ENCODE measurements around the gene CYLD. TPM values are rescaled to one million over a fixed set of nuclear protein-coding genes. Genes with fewer than 3 reads are reported as not detected.

Gene CYLD
- total RNA-seq, 1 donor from 2014 or later: 30.7 TPM

GRCh38 chr16:50767197-50767596, 25.3 kb downstream of the CYLD start:
- DNase-seq (ENCODE audit: low spot score): no peak
- no peak overlapping the region for H3K4me3 Mint-ChIP-seq (ENCODE audit: unreplicated experiment)
- H3K27me3 Mint-ChIP-seq (ENCODE audit: unreplicated experiment): no peaks in the 10 kb centered on the region
- H3K9me3 Mint-ChIP-seq (ENCODE audit: unreplicated experiment): peaks cover 6% of the 10 kb centered on the region
- H3K27ac Mint-ChIP-seq (ENCODE audit: unreplicated experiment): no peak overlapping the region
- H3K4me1 Mint-ChIP-seq (ENCODE audit: unreplicated experiment): peaks cover 3% of the 10 kb centered on the region
- peaks cover 20% of the 10 kb centered on the region for H3K36me3 Mint-ChIP-seq (ENCODE audit: low read depth, unreplicated experiment)
- TF ChIP-seq, protein P1, sequence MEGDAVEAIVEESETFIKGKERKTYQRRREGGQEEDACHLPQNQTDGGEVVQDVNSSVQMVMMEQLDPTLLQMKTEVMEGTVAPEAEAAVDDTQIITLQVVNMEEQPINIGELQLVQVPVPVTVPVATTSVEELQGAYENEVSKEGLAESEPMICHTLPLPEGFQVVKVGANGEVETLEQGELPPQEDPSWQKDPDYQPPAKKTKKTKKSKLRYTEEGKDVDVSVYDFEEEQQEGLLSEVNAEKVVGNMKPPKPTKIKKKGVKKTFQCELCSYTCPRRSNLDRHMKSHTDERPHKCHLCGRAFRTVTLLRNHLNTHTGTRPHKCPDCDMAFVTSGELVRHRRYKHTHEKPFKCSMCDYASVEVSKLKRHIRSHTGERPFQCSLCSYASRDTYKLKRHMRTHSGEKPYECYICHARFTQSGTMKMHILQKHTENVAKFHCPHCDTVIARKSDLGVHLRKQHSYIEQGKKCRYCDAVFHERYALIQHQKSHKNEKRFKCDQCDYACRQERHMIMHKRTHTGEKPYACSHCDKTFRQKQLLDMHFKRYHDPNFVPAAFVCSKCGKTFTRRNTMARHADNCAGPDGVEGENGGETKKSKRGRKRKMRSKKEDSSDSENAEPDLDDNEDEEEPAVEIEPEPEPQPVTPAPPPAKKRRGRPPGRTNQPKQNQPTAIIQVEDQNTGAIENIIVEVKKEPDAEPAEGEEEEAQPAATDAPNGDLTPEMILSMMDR (IDR thresholded peaks at IDR 0.05; ENCODE audit: unreplicated experiment): no peak

GRCh38 chr16:50771366-50771765, 29.5 kb downstream of the CYLD start:
- DNase-seq (ENCODE audit: low spot score): no peak
- TF ChIP-seq, protein P1 (IDR thresholded peaks at IDR 0.05; ENCODE audit: unreplicated experiment): no peak
- peaks cover 3% of the 10 kb centered on the region for H3K9me3 Mint-ChIP-seq (ENCODE audit: unreplicated experiment)
- H3K27me3 Mint-ChIP-seq (ENCODE audit: unreplicated experiment): no peaks in the 10 kb centered on the region
- no peak overlapping the region for H3K27ac Mint-ChIP-seq (ENCODE audit: unreplicated experiment)
- no peak overlapping the region for H3K4me3 Mint-ChIP-seq (ENCODE audit: unreplicated experiment)
- H3K36me3 Mint-ChIP-seq (ENCODE audit: low read depth, unreplicated experiment): peaks cover 10% of the 10 kb centered on the region
- no peaks in the 10 kb centered on the region for H3K4me1 Mint-ChIP-seq (ENCODE audit: unreplicated experiment)

GRCh38 chr16:50774405-50774804, 32.5 kb downstream of the CYLD start:
- Mint-ChIP-seq H3K27ac (ENCODE audit: unreplicated experiment) (no peak overlapping the region), H3K27me3 (ENCODE audit: unreplicated experiment) (no peaks in the 10 kb centered on the region), H3K36me3 (ENCODE audit: low read depth, unreplicated experiment) (peaks cover 4% of the 10 kb centered on the region), H3K9me3 (ENCODE audit: unreplicated experiment) (no peaks in the 10 kb centered on the region), H3K4me1 (ENCODE audit: unreplicated experiment) (no peaks in the 10 kb centered on the region), H3K4me3 (ENCODE audit: unreplicated experiment) (no peak overlapping the region)
- TF ChIP-seq, protein P1 (IDR thresholded peaks at IDR 0.05; ENCODE audit: unreplicated experiment): no peak
- no peak for DNase-seq (ENCODE audit: low spot score)

- no peaks in the 10 kb centered on the region for H3K27me3 Mint-ChIP-seq (ENCODE audit: unreplicated experiment)
- H3K36me3 Mint-ChIP-seq (ENCODE audit: low read depth, unreplicated experiment): no peaks in the 10 kb centered on the region
- H3K4me1 Mint-ChIP-seq (ENCODE audit: unreplicated experiment): no peaks in the 10 kb centered on the region
Measured at GRCh38 chr16:50774960-50775359, 33.1 kb downstream of the CYLD start.

DNA sequence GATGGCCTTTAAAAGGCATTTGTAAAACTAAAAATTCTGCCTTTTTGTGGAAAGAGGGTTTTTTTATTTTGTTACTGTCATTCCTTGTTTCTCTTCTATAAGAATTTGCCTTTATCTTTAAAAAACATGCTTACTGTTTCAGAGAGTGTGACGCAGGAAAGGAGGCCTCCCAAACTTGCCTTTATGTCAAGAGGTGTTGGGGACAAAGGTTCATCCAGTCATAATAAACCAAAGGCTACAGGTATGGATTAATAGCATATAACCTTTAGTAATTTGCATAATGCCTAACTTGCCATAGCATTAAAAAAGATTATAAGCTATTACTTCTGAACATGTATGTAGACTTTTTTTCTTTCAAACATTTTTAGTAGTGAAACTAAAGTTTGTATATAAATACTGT, 34.2 kb downstream of the CYLD start:
- Mint-ChIP-seq H3K9me3 (ENCODE audit: unreplicated experiment) (no peaks in the 10 kb centered on the region), H3K4me1 (ENCODE audit: unreplicated experiment) (no peaks in the 10 kb centered on the region), H3K27me3 (ENCODE audit: unreplicated experiment) (no peaks in the 10 kb centered on the region), H3K27ac (ENCODE audit: unreplicated experiment) (no peak overlapping the region), H3K36me3 (ENCODE audit: low read depth, unreplicated experiment) (no peaks in the 10 kb centered on the region), H3K4me3 (ENCODE audit: unreplicated experiment) (no peak overlapping the region)
- DNase-seq (ENCODE audit: low spot score): no peak
- TF ChIP-seq, protein P1 (IDR thresholded peaks at IDR 0.05; ENCODE audit: unreplicated experiment): no peak

More at GRCh38 chr16:50774960-50775359, 33.1 kb downstream of the CYLD start:
- DNase-seq (ENCODE audit: low spot score): no peak
- TF ChIP-seq, protein P1 (IDR thresholded peaks at IDR 0.05; ENCODE audit: unreplicated experiment): no peak
- Mint-ChIP-seq H3K27ac (ENCODE audit: unreplicated experiment) (no peak overlapping the region), H3K9me3 (ENCODE audit: unreplicated experiment) (no peaks in the 10 kb centered on the region), H3K4me3 (ENCODE audit: unreplicated experiment) (no peak overlapping the region)
